ENCODE measurements around the gene DYNC2I2. TPM values are rescaled to one million over a fixed set of nuclear protein-coding genes. Genes with fewer than 3 reads are reported as not detected.

DYNC2I2 gene
- total RNA-seq, 1 experiment from 2014 or later, result 58.6 TPM

DNA sequence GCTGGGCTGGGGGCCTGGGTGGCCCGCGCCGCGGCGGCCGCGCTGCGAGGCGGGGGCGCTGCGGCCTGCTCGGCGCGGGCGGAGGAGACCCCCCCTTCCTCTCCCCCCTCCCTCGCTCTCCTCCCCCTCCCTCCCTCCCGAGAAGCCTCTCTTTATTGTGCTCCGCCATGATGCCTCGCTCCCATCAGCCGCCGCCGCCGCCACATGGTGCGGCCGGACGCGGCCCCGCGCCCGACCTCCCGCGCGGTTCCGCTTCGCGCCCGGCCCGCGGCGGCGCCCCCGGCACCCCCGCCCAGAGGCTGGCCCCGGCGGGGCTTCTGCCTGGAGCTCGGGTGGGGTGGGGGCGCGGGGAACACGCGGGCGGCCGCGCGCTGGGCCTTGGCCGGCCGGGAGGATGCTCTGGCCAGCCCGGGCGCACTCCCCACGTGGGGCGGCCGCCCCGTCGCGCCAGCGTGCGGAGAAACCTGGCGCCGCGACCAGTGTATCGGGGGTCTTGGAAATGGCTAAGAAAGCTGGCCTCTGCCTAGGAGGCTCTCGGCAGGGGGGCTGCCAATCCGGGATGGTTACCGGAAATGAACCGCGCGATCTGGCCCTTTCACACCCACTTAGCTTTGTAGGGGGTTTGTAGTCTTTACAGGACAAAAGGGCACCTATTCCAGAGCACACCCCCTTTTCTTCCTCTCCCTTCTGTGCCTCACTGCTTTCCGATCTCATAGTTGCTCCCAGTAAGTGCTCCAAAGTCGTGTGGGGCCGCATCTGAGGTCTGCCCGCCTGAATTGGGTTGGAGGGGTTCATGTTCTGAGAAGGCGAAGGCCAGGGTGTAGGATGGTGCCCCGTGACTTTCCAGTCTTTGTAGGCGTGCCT lies 33.4 kb upstream of the DYNC2I2 start:
- peaks cover 4% of the 10 kb centered on the region; the same call in 1 of the 2 replicates for H3K4me1 ChIP-seq (ENCODE audit: insufficient read depth, low read length)
- H3K9me3 ChIP-seq (ENCODE audit: control insufficient read depth, low read depth, low read length), result no peaks in the 10 kb centered on the region
- H3K79me2 ChIP-seq (ENCODE audit: insufficient read depth, low read length), result peaks cover 33% of the 10 kb centered on the region
- H3K9ac ChIP-seq (ENCODE audit: extremely low read depth, insufficient read length, low read length), result peak overlapping the region; percentile 96
- no peaks in the 10 kb centered on the region for H4K20me1 ChIP-seq (ENCODE audit: control insufficient read depth, insufficient read depth, insufficient read length)
- peak overlapping the region; percentile 67 for H3K14ac ChIP-seq (ENCODE audit: insufficient read depth, low read length)
- Mint-ChIP-seq H3K4me3 (peak overlapping the region; percentile 93 to 99), H3K9me3 (peaks cover 0 to 5% of the 10 kb centered on the region in 2 experiments; a peak in 2 of 5 replicates), H3K27me3 (ENCODE audit: low read depth) (no peaks in the 10 kb centered on the region), H3K27ac (peak overlapping the region; percentile 95 to 99 (median 96)), H3K4me1 (peaks cover 42 to 50% of the 10 kb centered on the region in 2 experiments), H3K36me3 (ENCODE audit: insufficient read depth in 1 of 3, low read depth in 3 of 3) (peaks cover 62 to 73% (median 63%) of the 10 kb centered on the region in 3 experiments)
- no peak overlapping the region for H4K8ac ChIP-seq (replicated peaks; ENCODE audit: insufficient read length, low read depth, low read length)
- no peak for TF ChIP-seq CTCF (conservative IDR thresholded peaks at IDR 0.05)
- no peak overlapping the region for H2AFZ ChIP-seq (ENCODE audit: low read length)
- H2BK5ac ChIP-seq (ENCODE audit: insufficient read length, low read length), result peak overlapping the region; percentile 96
- H3K27ac ChIP-seq (ENCODE audit: insufficient read length, low read depth, low read length), result peak overlapping the region; percentile 59
- H2BK20ac ChIP-seq (ENCODE audit: low read depth, low read length, poor library complexity, severe bottlenecking), result no peak overlapping the region
- no peak overlapping the region for H2BK15ac ChIP-seq (ENCODE audit: low read depth, low read length)
- peak; percentile 45 for DNase-seq
- H3K23ac ChIP-seq (ENCODE audit: insufficient read length, low read depth, low read length), result no peak overlapping the region
- peak overlapping the region; percentile 79 for H3K18ac ChIP-seq (ENCODE audit: insufficient read length, low read depth, low read length)
- peaks cover 12% of the 10 kb centered on the region for H3K23me2 ChIP-seq (ENCODE audit: insufficient read length, low read depth, low read length, poor library complexity, severe bottlenecking)
- no peak overlapping the region for H2AK5ac ChIP-seq (ENCODE audit: insufficient read length, low read length)
- no peak overlapping the region for H4K5ac ChIP-seq (ENCODE audit: insufficient read length, low read depth, low read length)
- no peak overlapping the region for H3T11ph ChIP-seq (ENCODE audit: low read length)
- H2BK120ac ChIP-seq (ENCODE audit: low read depth, low read length, poor library complexity, severe bottlenecking), result no peak overlapping the region
- H3K4me2 ChIP-seq (ENCODE audit: insufficient read depth, insufficient read length, low read length), result peak overlapping the region; percentile 100
- H3K27me3 ChIP-seq (ENCODE audit: insufficient read depth, low read length), result no peaks in the 10 kb centered on the region
- H4K91ac ChIP-seq (ENCODE audit: insufficient read length, low read depth, low read length), result no peak overlapping the region
- no CpG with 5 or more reads among the region's 83 CpGs for WGBS (ENCODE audit: extremely low coverage, insufficient read length, low lambda C conversion rate)
- H3K56ac ChIP-seq (ENCODE audit: insufficient read length, low read depth, low read length), result no peak overlapping the region
- H2BK12ac ChIP-seq (ENCODE audit: insufficient read length, low read depth, low read length), result no peak overlapping the region
- H3K4ac ChIP-seq (ENCODE audit: low read depth, low read length), result no peak overlapping the region
- no peaks in the 10 kb centered on the region for H3K79me1 ChIP-seq (ENCODE audit: insufficient read depth, low read depth, low read length, poor library complexity, severe bottlenecking)
